Measurements from ENCODE around the gene PRRX2.

- TF ChIP-seq EZH2phosphoT487 (IDR thresholded peaks at IDR 0.05; ENCODE audit: unreplicated experiment) (no peak), REST (IDR thresholded peaks at IDR 0.05; ENCODE audit: unreplicated experiment) (no peak), EZH2 (IDR thresholded peaks at IDR 0.05; ENCODE audit: low read depth, unreplicated experiment) (no peak), ZNF331 (CRISPR knock-in tag; IDR thresholded peaks at IDR 0.05; ENCODE audit: low read depth) (no peak), POLR2AphosphoS5 (IDR thresholded peaks at IDR 0.05; ENCODE audit: low read depth) (no peak), CREB1 (CRISPR knock-in tag; IDR thresholded peaks at IDR 0.05; ENCODE audit: low read depth) (no peak)
- TF ChIP-seq, protein P1, sequence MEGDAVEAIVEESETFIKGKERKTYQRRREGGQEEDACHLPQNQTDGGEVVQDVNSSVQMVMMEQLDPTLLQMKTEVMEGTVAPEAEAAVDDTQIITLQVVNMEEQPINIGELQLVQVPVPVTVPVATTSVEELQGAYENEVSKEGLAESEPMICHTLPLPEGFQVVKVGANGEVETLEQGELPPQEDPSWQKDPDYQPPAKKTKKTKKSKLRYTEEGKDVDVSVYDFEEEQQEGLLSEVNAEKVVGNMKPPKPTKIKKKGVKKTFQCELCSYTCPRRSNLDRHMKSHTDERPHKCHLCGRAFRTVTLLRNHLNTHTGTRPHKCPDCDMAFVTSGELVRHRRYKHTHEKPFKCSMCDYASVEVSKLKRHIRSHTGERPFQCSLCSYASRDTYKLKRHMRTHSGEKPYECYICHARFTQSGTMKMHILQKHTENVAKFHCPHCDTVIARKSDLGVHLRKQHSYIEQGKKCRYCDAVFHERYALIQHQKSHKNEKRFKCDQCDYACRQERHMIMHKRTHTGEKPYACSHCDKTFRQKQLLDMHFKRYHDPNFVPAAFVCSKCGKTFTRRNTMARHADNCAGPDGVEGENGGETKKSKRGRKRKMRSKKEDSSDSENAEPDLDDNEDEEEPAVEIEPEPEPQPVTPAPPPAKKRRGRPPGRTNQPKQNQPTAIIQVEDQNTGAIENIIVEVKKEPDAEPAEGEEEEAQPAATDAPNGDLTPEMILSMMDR (conservative IDR thresholded peaks at IDR 0.05; ENCODE audit: low read depth in 2 of 2), result no peak
- TF ChIP-seq, protein P2, sequence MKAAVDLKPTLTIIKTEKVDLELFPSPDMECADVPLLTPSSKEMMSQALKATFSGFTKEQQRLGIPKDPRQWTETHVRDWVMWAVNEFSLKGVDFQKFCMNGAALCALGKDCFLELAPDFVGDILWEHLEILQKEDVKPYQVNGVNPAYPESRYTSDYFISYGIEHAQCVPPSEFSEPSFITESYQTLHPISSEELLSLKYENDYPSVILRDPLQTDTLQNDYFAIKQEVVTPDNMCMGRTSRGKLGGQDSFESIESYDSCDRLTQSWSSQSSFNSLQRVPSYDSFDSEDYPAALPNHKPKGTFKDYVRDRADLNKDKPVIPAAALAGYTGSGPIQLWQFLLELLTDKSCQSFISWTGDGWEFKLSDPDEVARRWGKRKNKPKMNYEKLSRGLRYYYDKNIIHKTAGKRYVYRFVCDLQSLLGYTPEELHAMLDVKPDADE (IDR thresholded peaks at IDR 0.05), result no peak
These were observed 37.4 kb downstream of the PRRX2 start for GRCh38 chr9:129702589-129703520.

All from GM23338 (cell line).